H1 (cell line): ENCODE data around the gene MMP24OS. TPM values are rescaled to one million over a fixed set of nuclear protein-coding genes. Genes with fewer than 3 reads are reported as not detected.

Source experiments
- CTCF ChIA-PET: fragments of 300-600 bp; sonication (Branson Sonifier 250); formaldehyde crosslinking; loops from one replicate; lab custom pipeline; 2021; ENCODE audit not compliant: partially characterized antibody; lab: Charles Lee
- POLR2A ChIA-PET: fragments of 300-600 bp; sonication (Branson Sonifier 250); formaldehyde crosslinking; loops from one replicate; lab custom pipeline; 2021; ENCODE audit warnings: inconsistent platforms; ENCODE audit not compliant: partially characterized antibody; lab: Charles Lee
- DNase-seq, 2 experiments: peaks; one replicate each; pipeline versions ENCODE4 v3.0.0 to v3.0.0-alpha.2; 2010 to 2022; ENCODE audit warnings: low spot score in 2 of 2, low read depth in 1 of 2, mixed read lengths in 1 of 2
- FAIRE-seq: peaks from 2 replicates; lab custom pipeline; 2011; peaks lifted over from hg19 to GRCh38; lab: Jason Lieb, UNC
- H2AFZ ChIP-seq: 2 replicates; pipeline ENCODE4 v1.8.1; 2012; ENCODE audit warnings: low read length, inconsistent platforms
- H2AK5ac ChIP-seq: 2 replicates; pipeline ENCODE4 v1.6.1; 2013; ENCODE audit warnings: low read depth, low read length
- H2BK120ac ChIP-seq: replicated peaks from 2 replicates; pipeline ENCODE3; 2013; ENCODE audit warnings: low read depth, low read length, inconsistent platforms
- H2BK12ac ChIP-seq: 2 replicates; pipeline ENCODE4 v1.6.1; 2013; ENCODE audit warnings: low read depth, low read length
- H2BK15ac ChIP-seq: 2 replicates; pipeline ENCODE4 v1.6.1; 2013; ENCODE audit warnings: low read length
- H2BK20ac ChIP-seq: 2 replicates; pipeline ENCODE4 v1.6.1; 2013; ENCODE audit warnings: low read length
- H2BK5ac ChIP-seq: 2 replicates; pipeline ENCODE4 v1.6.1; 2013; ENCODE audit warnings: low read depth, low read length
- H3K14ac ChIP-seq: 2 replicates; pipeline ENCODE4 v1.6.1; 2013; ENCODE audit warnings: inconsistent platforms; ENCODE audit not compliant: insufficient read length
- H3K18ac ChIP-seq: 2 replicates; pipeline ENCODE4 v1.6.1; 2013; ENCODE audit warnings: low read length; ENCODE audit errors: extremely low read depth
- H3K23ac ChIP-seq: 2 replicates; pipeline ENCODE4 v1.6.1; 2013; ENCODE audit warnings: inconsistent platforms; ENCODE audit not compliant: insufficient read length
- H3K23me2 ChIP-seq: 2 replicates; pipeline ENCODE4 v1.6.1; 2013; ENCODE audit warnings: low read depth, low read length
- H3K27ac ChIP-seq: 2 replicates; pipeline ENCODE4 v1.6.1; 2011; ENCODE audit warnings: low read depth, low read length, inconsistent platforms
- H3K27me3 ChIP-seq, 4 experiments: replicated peaks in 1 of 4; 1 replicate in 1 of 4; 2 replicates in 3 of 4; pipeline versions ENCODE4 v1.6.1 to v1.8.1; 2011 to 2013; ENCODE audit warnings: low read length in 3 of 4, mild to moderate bottlenecking in 3 of 4, inconsistent platforms in 2 of 4, mixed read lengths in 2 of 4, moderate library complexity in 1 of 4; ENCODE audit not compliant: control insufficient read depth in 3 of 4, insufficient read depth in 3 of 4; ENCODE audit errors: extremely low read depth in 1 of 4
- H3K36me3 ChIP-seq, 4 experiments: 2 replicates each; pipeline versions ENCODE4 v1.6.1 to v1.8.1; 2011 to 2013; ENCODE audit warnings: mild to moderate bottlenecking in 4 of 4, low read length in 3 of 4, moderate library complexity in 2 of 4, control low read depth in 1 of 4, inconsistent platforms in 1 of 4; ENCODE audit not compliant: insufficient read depth in 4 of 4, control insufficient read depth in 2 of 4
- H3K4ac ChIP-seq: replicated peaks from 2 replicates; pipeline ENCODE3; 2013; ENCODE audit warnings: low read length, low read depth, mixed read lengths, inconsistent platforms; ENCODE audit not compliant: insufficient read length
- H3K4me1 ChIP-seq, 4 experiments: replicated peaks in 1 of 4; 1 replicate in 1 of 4; 2 replicates in 3 of 4; pipeline versions ENCODE4 v1.6.1 to v1.8.1; 2011 to 2013; ENCODE audit warnings: low read length in 3 of 4, inconsistent platforms in 2 of 4, mixed read lengths in 1 of 4; ENCODE audit not compliant: insufficient read depth in 4 of 4, control insufficient read depth in 3 of 4
- H3K4me2 ChIP-seq, 2 experiments: 2 replicates each; pipeline versions ENCODE4 v1.6.1 to v1.8.1; 2011 to 2013; ENCODE audit warnings: low read depth in 2 of 2, low read length in 2 of 2, control low read depth in 1 of 2, inconsistent platforms in 1 of 2, mild to moderate bottlenecking in 1 of 2; ENCODE audit not compliant: insufficient read depth in 1 of 2
- H3K4me3 ChIP-seq, 4 experiments: fragments of 200-600, 300-600 bp in 1 of 4; sonication (generic), shearing (Covaris generic), sonication (Bioruptor Twin) in 1 of 4; 2 replicates each; pipeline versions ENCODE4 v1.5.1 to v1.8.1; 2011 to 2016; ENCODE audit warnings: low read length in 4 of 4, low read depth in 3 of 4, control low read depth in 2 of 4, inconsistent platforms in 2 of 4, mild to moderate bottlenecking in 2 of 4, mixed read lengths in 1 of 4, moderate library complexity in 1 of 4; ENCODE audit not compliant: insufficient read depth in 2 of 4; ENCODE audit errors: extremely low read depth in 1 of 4
- H3K56ac ChIP-seq: replicated peaks from 2 replicates; pipeline ENCODE3; 2013; ENCODE audit warnings: low read depth, mild to moderate bottlenecking, mixed read lengths, low read length, inconsistent platforms; ENCODE audit not compliant: insufficient read length
- H3K79me1 ChIP-seq: 2 replicates; pipeline ENCODE4 v1.6.1; 2013; ENCODE audit warnings: low read depth, low read length, control low read depth
- H3K79me2 ChIP-seq, 2 experiments: 2 replicates each; pipeline versions ENCODE4 v1.6.1 to v1.8.1; 2012 to 2013; ENCODE audit warnings: low read length in 2 of 2, mild to moderate bottlenecking in 2 of 2, inconsistent platforms in 1 of 2; ENCODE audit not compliant: insufficient read depth in 2 of 2, control insufficient read depth in 1 of 2
- H3K9ac ChIP-seq, 4 experiments: replicated peaks in 1 of 4; 1 replicate in 1 of 4; 2 replicates in 3 of 4; pipeline versions ENCODE4 v1.6.1 to v1.8.1; 2011 to 2013; ENCODE audit warnings: low read depth in 3 of 4, low read length in 3 of 4, control low read depth in 2 of 4, mild to moderate bottlenecking in 2 of 4, moderate library complexity in 2 of 4, inconsistent platforms in 1 of 4; ENCODE audit errors: extremely low read depth in 1 of 4
- H3K9me3 ChIP-seq, 2 experiments: 2 replicates each; pipeline versions ENCODE4 v1.6.1 to v1.8.1; 2012 to 2013; ENCODE audit warnings: mild to moderate bottlenecking in 2 of 2, moderate library complexity in 2 of 2, control low read depth in 1 of 2, inconsistent platforms in 1 of 2, low read depth in 1 of 2, low read length in 1 of 2, mixed read lengths in 1 of 2; ENCODE audit not compliant: insufficient read depth in 2 of 2
- H4K20me1 ChIP-seq, 2 experiments: replicated peaks in 1 of 2; 2 replicates each; pipeline versions ENCODE3 to v1.8.1; 2011 to 2013; ENCODE audit warnings: inconsistent platforms in 2 of 2, low read length in 2 of 2, mild to moderate bottlenecking in 1 of 2; ENCODE audit not compliant: insufficient read depth in 2 of 2, control insufficient read depth in 1 of 2
- H4K5ac ChIP-seq: 2 replicates; pipeline ENCODE4 v1.6.1; 2013; ENCODE audit warnings: low read length, low read depth, mixed read lengths, inconsistent platforms; ENCODE audit not compliant: insufficient read length
- H4K8ac ChIP-seq: 2 replicates; pipeline ENCODE4 v1.8.0; 2013; ENCODE audit warnings: mild to moderate bottlenecking, moderate library complexity, low read length, inconsistent platforms; ENCODE audit not compliant: insufficient read depth; ENCODE audit errors: extremely low read depth
- H4K91ac ChIP-seq: replicated peaks from 2 replicates; pipeline ENCODE3; 2013; ENCODE audit warnings: low read length, mixed read lengths, inconsistent platforms; ENCODE audit not compliant: insufficient read length
- CEBPB ChIP-seq: IDR thresholded peaks from 2 replicates; pipeline ENCODE4 v1.6.1; 2012; ENCODE audit warnings: low read depth, low read length
- CHD2 ChIP-seq: IDR thresholded peaks from 2 replicates; pipeline ENCODE4 v1.6.1; 2012; ENCODE audit warnings: low read length, improper control_type of control experiment
- EZH2 ChIP-seq: fragments of 200-600 bp; sonication (generic); IDR thresholded peaks from 2 replicates; pipeline ENCODE4 v1.7.1; 2012; ENCODE audit warnings: low read depth, mild to moderate bottlenecking, moderate library complexity, low read length, inconsistent platforms; ENCODE audit not compliant: severe bottlenecking
- GABPA ChIP-seq: IDR thresholded peaks from 2 replicates; pipeline ENCODE4 v1.6.1; 2011; ENCODE audit warnings: mild to moderate bottlenecking, low read length, moderate library complexity, borderline replicate concordance; ENCODE audit not compliant: insufficient read depth
- JUND ChIP-seq: IDR thresholded peaks from 2 replicates; pipeline ENCODE4 v1.6.1; 2011; ENCODE audit warnings: mild to moderate bottlenecking, improper control_type of control experiment, low read length
- NANOG ChIP-seq: IDR thresholded peaks from 2 replicates; pipeline ENCODE4 v1.6.1; 2011; ENCODE audit warnings: low read length, low read depth, mild to moderate bottlenecking, inconsistent platforms; ENCODE audit not compliant: insufficient read depth, poor library complexity, severe bottlenecking
- POU5F1 ChIP-seq: IDR thresholded peaks from 2 replicates; pipeline ENCODE4 v1.6.1; 2011; ENCODE audit warnings: low read depth, mild to moderate bottlenecking, low read length, moderate library complexity
- RBBP5 ChIP-seq: IDR thresholded peaks from 2 replicates; pipeline ENCODE4 v1.7.1; 2012; ENCODE audit warnings: low read depth, mild to moderate bottlenecking, inconsistent platforms, low read length, moderate library complexity, borderline replicate concordance
- WGBS, 2 experiments: shearing (Covaris generic) in 1 of 2; methylation state at CpG; one replicate each; pipeline versions ENCODE4 v1.1.6 to v1.1.7; 2013 to 2015; ENCODE audit warnings: low lambda C conversion rate in 2 of 2, mixed read lengths in 2 of 2, inconsistent platforms in 1 of 2, low coverage in 1 of 2, missing lambda C conversion rate in 1 of 2; ENCODE audit not compliant: insufficient replicate concordance in 2 of 2, insufficient coverage in 1 of 2, insufficient read length in 1 of 2; ENCODE audit errors: extremely low coverage in 1 of 2, missing lambda C conversion rate in 1 of 2; 5-methylcytosine and 5-hydroxymethylcytosine counted together
- polyA plus RNA-seq, 7 experiments: library from polyadenylated mRNA; depleted of rRNA in 3 of 7; stranded (reverse) in 5 of 7; unstranded in 2 of 7; fragments of >200 nt in 5 of 7; fragments of 200-250 nt in 2 of 7; gene quantifications; 1 replicate in 5 of 7; 2 replicates in 1 of 7; 4 replicates in 1 of 7; pipeline versions ENCODE4 v1.2.1 to v1.2.3, GENCODE V29; 2011 to 2013; ENCODE audit warnings: missing spikeins in 2 of 7, mixed read lengths in 2 of 7
- total RNA-seq: library from RNA; stranded (reverse); fragmentation: NEBNext Ultra II Directional; extraction: Animal tissue kit (Norgen Biotek cat#: 25700); gene quantifications from 2 replicates; pipeline ENCODE4 v1.2.1, GENCODE V29; 2021
- TF ChIP-seq, protein P1 (sequence below): IDR thresholded peaks from 2 replicates; pipeline ENCODE4 v1.6.1; 2012; ENCODE audit warnings: inconsistent platforms
- TF ChIP-seq, protein P2 (sequence below): IDR thresholded peaks from 2 replicates; pipeline ENCODE4 v1.6.1; 2011; ENCODE audit warnings: low read depth, mild to moderate bottlenecking, low read length; ENCODE audit not compliant: insufficient read depth

The MMP24OS gene
- total and polyA plus RNA-seq, 2 of the 8 experiments (the other 6 are each of a cell fraction or from before 2014, with no cell fraction given) = 19.0 to 21.3 TPM

GRCh38 chr20:35257175-35257909 is 20.6 kb downstream of the MMP24OS start:
- H3K4me1 ChIP-seq = peaks cover 8 to 27% (median 19%) of the 10 kb centered on the region in 4 experiments
- H2BK15ac ChIP-seq = no peak overlapping the region
- DNase-seq (no peak), FAIRE-seq (no peak)
- no peaks in the 10 kb centered on the region for H3K9me3 ChIP-seq
- peaks cover 0 to 19% (median 0%) of the 10 kb centered on the region in 4 experiments; a peak in 2 of 8 replicates for H3K36me3 ChIP-seq
- no peak overlapping the region for H3K14ac ChIP-seq
- no peak overlapping the region for H3K27ac ChIP-seq
- H2BK12ac ChIP-seq = no peak overlapping the region; the same call in 1 of the 2 replicates
- H3K23me2 ChIP-seq = no peaks in the 10 kb centered on the region
- H3K9ac ChIP-seq = no peak overlapping the region
- peak overlapping the region; percentile 48 for H2BK120ac ChIP-seq
- H3K56ac ChIP-seq = no peak overlapping the region
- no peaks in the 10 kb centered on the region for H4K20me1 ChIP-seq
- no peak overlapping the region for H2AFZ ChIP-seq
- H3K79me1 ChIP-seq = no peaks in the 10 kb centered on the region
- H3K4me3 ChIP-seq = no peak overlapping the region
- no peaks in the 10 kb centered on the region for H3K79me2 ChIP-seq
- H3K18ac ChIP-seq = no peak overlapping the region
- H3K4ac ChIP-seq = no peak overlapping the region
- no peak overlapping the region for H4K91ac ChIP-seq
- no peak overlapping the region for H2BK20ac ChIP-seq
- H3K4me2 ChIP-seq = no peak overlapping the region
- H3K23ac ChIP-seq = no peak overlapping the region
- no peak overlapping the region for H2AK5ac ChIP-seq
- no peak overlapping the region for H4K5ac ChIP-seq
- no peaks in the 10 kb centered on the region for H3K27me3 ChIP-seq
- no peak overlapping the region for H4K8ac ChIP-seq
- CTCF ChIA-PET = interaction anchor here (0.6 to 1.2 kb wide), 2 partner anchors 43 to 183 kb away, joined by 3 read pairs; no protein-coding TSS in a partner anchor
- TF ChIP-seq, protein P1, sequence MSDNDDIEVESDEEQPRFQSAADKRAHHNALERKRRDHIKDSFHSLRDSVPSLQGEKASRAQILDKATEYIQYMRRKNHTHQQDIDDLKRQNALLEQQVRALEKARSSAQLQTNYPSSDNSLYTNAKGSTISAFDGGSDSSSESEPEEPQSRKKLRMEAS = no peak
- no peak for TF ChIP-seq NANOG
- TF ChIP-seq RBBP5 = no peak
- TF ChIP-seq JUND = no peak
- TF ChIP-seq, protein P2, sequence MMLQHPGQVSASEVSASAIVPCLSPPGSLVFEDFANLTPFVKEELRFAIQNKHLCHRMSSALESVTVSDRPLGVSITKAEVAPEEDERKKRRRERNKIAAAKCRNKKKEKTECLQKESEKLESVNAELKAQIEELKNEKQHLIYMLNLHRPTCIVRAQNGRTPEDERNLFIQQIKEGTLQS = no peak
- no peak for TF ChIP-seq CEBPB
- TF ChIP-seq GABPA = no peak
- TF ChIP-seq CHD2 = no peak
- TF ChIP-seq EZH2 = no peak
- TF ChIP-seq POU5F1 = no peak
- TF ChIP-seq, all 59 proteins: peak for 0
- 90% methylated on average over 8 of the region's 8 CpGs; no CpG with 5 or more reads in 1 of the 2 experiments for WGBS, 2 experiments
- POLR2A ChIA-PET = interaction anchor here (0.6 to 1.7 kb wide), 3 partner anchors 10 to 28 kb away, joined by 3 to 4 read pairs (median 3); no protein-coding TSS in a partner anchor
- no peak overlapping the region for H2BK5ac ChIP-seq
